Right renal pelvis (tissue), 4 donors: ENCODE data around the gene LRCH4. TPM values are rescaled to one million over a fixed set of nuclear protein-coding genes. Genes with fewer than 3 reads are reported as not detected.

ENCODE experiments used
- polyA plus RNA-seq, 4 donors: library from polyadenylated mRNA; unstranded; fragments of 120-200 nt; gene quantifications; one replicate each; pipeline ENCODE4 v1.2.1, GENCODE V29; 2013; ENCODE audit not compliant: insufficient read length in 4 of 4

The LRCH4 gene
- polyA plus RNA-seq, 4 donors: 34.4 to 49.1 (median 37.2) TPM

Other genes starting within 250 kb of the LRCH4 start
- gene PILRB, start 228.0 kb downstream of the LRCH4 start, polyA plus RNA-seq: 10 to 100 TPM; 24.8 to 38.3 (median 29.2) TPM
- 1 to 10 TPM; 4.2 to 5.2 (median 4.6) TPM for gene PILRA, start 212.6 kb downstream of the LRCH4 start, polyA plus RNA-seq
- 1 to 10 TPM; 5.3 to 6.7 (median 5.6) TPM for gene ZCWPW1, start 157.4 kb downstream of the LRCH4 start, polyA plus RNA-seq
- gene MEPCE, start 156.3 kb downstream of the LRCH4 start, polyA plus RNA-seq: 10 to 100 TPM; 54.8 to 61.7 (median 56.9) TPM
- 10 to 100 TPM; 14.9 to 25.0 (median 16.6) TPM for gene PPP1R35, start 149.6 kb downstream of the LRCH4 start, polyA plus RNA-seq
- 1 to 10 TPM in 3 of 4 donors, under 1 TPM in 1; 0.94 to 1.5 (median 1.5) TPM for gene SPACDR, start 121.9 kb downstream of the LRCH4 start, polyA plus RNA-seq
- 10 to 100 TPM; 35.1 to 58.3 (median 39.1) TPM for gene TSC22D4, start 106.9 kb downstream of the LRCH4 start, polyA plus RNA-seq
- gene NYAP1, start 102.2 kb downstream of the LRCH4 start, polyA plus RNA-seq: 1 to 10 TPM; 1.6 to 2.9 (median 2.0) TPM
- gene AGFG2, start 46.9 kb downstream of the LRCH4 start, polyA plus RNA-seq: 10 to 100 TPM; 13.8 to 16.9 (median 14.4) TPM
- 1 to 10 TPM; 2.7 to 9.4 (median 4.2) TPM for gene SAP25, start 12.2 kb downstream of the LRCH4 start, polyA plus RNA-seq
- 1 to 10 TPM; 1.0 to 2.2 (median 1.5) TPM for gene FBXO24, start 199 bp upstream of the LRCH4 start, polyA plus RNA-seq
- 100 to 1,000 TPM; 108 to 163 (median 121) TPM for gene PCOLCE, start 16.2 kb upstream of the LRCH4 start, polyA plus RNA-seq
- gene MOSPD3, start 26.4 kb upstream of the LRCH4 start, polyA plus RNA-seq: 10 to 100 TPM; 26.5 to 35.2 (median 28.1) TPM
- gene TFR2, start 55.4 kb upstream of the LRCH4 start, polyA plus RNA-seq: 1 to 10 TPM in 1 of 4 donors, under 1 TPM in 3; 0.82 to 1.4 (median 0.87) TPM
- gene ACTL6B, start 70.3 kb upstream of the LRCH4 start, polyA plus RNA-seq: under 1 TPM in 1 of 4 donors, not detected in 3; 0.16 TPM
- 100 to 1,000 TPM; 204 to 237 (median 215) TPM for gene GNB2, start 87.6 kb upstream of the LRCH4 start, polyA plus RNA-seq
- 10 to 100 TPM; 37.4 to 49.7 (median 39.9) TPM for gene GIGYF1, start 108.1 kb upstream of the LRCH4 start, polyA plus RNA-seq
- gene POP7, start 120.0 kb upstream of the LRCH4 start, polyA plus RNA-seq: 10 to 100 TPM; 22.6 to 34.5 (median 25.0) TPM
- under 1 TPM in 2 of 4 donors, not detected in 2; 0.08 to 0.16 TPM for gene EPO, start 134.3 kb upstream of the LRCH4 start, polyA plus RNA-seq
- gene ZAN, start 147.5 kb upstream of the LRCH4 start, polyA plus RNA-seq: under 1 TPM in 1 of 4 donors, not detected in 3; 0.04 TPM
- gene EPHB4, start 241.4 kb upstream of the LRCH4 start, polyA plus RNA-seq: 10 to 100 TPM; 86.1 to 96.3 (median 89.4) TPM